Activated CD8-positive, alpha-beta memory T cell treated with anti-CD3 and anti-CD28 coated beads, Interleukin-2, amount 50 U/mL, for 24 hours (primary cell): Measurements from ENCODE around the gene PRR19.

Source experiments
- DNase-seq: peaks from one replicate; pipeline ENCODE4 v3.0.0-alpha.2; 2020; ENCODE audit errors: extremely low read depth

The PRR19 gene

GRCh38 chr19:42271045-42271419 lies 30.9 kb upstream of the PRR19 start:
- no peak for DNase-seq

DNA sequence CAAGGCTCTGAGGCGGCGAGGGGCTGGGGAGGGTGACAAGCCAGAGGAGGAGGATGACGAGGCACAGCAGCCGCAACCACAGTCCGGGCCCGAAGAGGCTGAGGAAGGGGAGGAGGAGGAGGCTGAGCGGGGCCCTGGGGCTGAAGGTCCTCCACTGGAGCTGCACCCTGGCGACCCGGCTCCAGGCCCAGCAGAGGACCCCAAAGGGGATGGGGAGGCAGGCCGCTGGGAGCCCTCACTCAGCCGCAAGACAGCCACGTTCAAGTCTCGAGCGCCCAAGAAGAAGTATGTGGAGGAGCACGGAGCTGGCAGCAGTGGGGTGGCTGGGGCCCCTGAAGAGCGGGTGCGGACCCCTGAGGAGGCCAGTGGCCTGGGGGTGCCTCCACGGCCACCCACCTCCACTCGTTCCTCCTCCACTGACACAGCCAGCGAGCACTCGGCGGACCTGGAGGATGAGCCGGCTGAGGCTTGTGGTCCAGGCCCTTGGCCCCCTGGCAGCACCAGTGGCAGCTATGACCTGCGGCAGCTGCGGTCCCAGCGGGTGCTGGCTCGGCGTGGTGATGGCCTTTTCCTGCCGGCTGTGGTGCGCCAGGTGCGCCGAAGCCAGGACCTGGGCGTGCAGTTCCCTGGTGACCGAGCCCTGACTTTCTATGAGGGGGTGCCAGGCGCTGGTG lies 29.9 kb upstream of the PRR19 start:
- no peak for DNase-seq

- DNase-seq: no peak
Measured at GRCh38 chr19:42272535-42272897, 29.4 kb upstream of the PRR19 start.

DNA sequence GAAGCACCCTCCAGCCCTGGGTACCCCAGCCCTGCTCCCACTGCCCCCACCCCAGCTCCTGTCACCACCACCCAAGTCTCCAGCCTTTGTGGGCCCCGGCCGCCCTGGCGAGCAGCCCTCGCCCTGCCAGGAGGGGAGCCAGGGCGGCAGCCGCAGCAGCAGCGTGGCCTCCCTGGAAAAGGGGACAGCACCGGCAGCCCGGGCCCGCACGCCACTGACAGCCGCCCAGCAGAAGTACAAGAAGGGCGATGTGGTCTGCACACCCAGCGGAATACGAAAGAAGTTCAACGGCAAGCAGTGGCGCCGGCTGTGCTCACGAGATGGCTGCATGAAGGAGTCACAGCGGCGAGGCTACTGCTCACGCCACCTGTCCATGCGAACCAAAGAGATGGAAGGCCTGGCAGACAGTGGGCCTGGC lies 28.9 kb upstream of the PRR19 start:
- DNase-seq: no peak

- no peak for DNase-seq
Measured at GRCh38 chr19:42273407-42274064, 28.4 kb upstream of the PRR19 start.

DNA sequence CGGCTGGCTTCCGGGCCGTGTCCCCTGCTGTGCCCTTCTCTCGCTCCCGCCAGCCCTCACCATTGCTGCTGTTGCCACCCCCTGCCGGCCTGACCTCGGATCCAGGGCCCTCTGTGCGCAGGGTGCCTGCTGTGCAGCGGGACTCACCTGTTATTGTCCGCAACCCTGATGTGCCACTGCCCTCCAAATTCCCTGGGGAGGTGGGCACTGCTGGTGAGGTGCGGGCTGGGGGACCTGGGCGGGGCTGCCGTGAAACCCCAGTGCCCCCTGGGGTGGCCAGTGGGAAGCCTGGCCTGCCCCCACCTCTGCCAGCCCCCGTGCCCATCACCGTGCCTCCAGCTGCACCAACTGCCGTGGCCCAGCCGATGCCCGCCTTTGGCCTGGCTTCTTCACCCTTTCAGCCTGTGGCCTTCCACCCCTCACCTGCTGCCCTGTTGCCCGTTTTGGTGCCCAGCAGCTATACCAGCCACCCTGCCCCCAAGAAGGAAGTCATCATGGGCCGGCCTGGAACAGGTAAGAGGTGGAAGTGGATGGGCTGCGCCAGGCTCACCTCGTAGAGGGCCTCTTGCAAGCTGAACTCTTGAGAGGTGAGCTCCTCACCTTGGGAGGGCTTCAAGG lies 27.8 kb upstream of the PRR19 start:
- DNase-seq: no peak

- no peak for DNase-seq
Measured at GRCh38 chr19:42275103-42275502, 26.8 kb upstream of the PRR19 start.

DNA sequence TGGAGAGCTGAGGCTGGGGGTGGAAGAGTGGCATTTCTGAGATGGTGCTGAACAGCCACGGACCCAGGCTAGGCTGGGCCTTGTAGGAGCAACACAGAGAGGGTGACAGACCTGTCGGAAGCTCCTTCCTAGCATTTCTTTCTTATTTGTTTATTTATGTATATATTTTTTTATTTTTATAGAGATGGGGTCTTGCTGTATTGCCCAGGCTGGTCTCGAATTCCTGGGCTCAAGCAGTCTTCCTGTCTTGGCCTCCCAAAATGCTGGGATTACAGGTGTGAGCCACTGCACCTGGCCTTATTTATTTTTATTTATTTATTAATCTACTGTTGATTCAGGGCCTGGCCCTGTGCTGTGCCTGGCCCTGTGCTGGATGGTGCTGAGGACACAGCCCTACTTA lies 26.4 kb upstream of the PRR19 start:
- no peak for DNase-seq

GRCh38 chr19:42276284-42276683 lies 25.6 kb upstream of the PRR19 start:
- DNase-seq: no peak

- DNase-seq: no peak
Measured at GRCh38 chr19:42276821-42277220, 25.1 kb upstream of the PRR19 start.

DNA sequence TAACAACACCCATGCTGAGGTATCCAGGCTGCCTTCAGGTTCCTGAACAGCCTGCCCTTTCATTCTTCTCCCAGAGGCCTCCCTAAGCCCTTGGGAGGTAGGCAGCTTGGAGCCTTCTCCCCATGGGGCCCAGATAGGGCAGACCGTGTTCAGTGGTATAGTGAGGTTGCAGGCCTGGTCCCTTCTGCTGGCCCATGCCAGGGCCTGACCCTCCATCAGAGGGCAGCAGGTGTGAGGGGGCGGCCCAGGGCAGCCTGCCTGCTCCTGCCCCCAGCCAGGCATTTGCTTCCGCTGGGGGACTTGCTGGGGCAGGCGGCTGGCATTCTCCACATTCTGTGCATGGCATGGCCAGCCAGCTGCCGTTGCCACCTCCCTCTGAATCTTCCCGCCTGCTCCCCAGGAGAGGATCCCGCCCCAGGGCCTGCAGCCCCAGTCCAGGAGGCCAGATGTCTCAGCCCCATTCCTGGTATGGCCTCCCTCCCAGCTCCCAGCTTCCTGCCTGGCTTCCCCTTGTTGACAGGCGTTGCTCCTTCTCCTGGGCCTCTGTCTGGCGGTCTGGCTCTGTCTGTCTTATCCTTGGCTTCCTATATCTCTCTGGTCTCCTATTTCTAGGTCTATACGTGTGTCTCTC lies 24.0 kb upstream of the PRR19 start:
- no peak for DNase-seq

DNA sequence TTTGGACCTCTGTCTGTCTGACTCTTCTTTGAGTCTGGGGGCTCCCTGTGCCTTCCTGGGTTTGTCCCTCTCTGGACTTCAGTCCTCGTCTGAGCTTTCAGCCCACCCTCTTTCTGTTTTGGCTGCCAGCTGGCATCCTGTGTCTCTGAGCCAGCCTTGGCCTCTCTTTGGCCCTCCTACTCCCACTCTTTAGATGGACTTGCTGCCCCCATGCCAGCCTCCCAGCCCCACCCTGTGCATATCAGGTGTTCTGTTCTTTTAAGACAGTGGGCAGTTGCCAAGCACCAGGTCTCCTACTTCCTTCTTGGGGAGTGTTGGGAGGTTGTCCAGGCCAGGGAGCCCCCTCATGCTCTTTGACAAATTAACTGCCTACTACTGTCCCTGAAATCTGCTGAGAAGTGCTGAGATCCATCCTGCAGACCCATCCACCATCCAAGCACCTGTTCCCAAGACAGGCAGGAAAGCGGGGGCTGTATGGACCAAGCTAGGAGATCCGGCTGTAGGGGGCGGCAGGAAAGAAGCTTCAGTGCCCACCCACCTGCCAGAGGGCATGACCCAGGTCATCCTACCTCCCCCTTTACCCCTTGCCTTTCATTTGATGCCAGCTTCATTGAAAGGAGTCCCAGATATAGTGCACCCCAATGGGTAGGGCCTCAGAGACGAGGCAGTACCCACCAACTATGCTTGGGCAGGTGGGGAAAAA lies 23.3 kb upstream of the PRR19 start:
- DNase-seq: no peak

- DNase-seq: no peak
Measured at GRCh38 chr19:42279155-42279901, 22.6 kb upstream of the PRR19 start.

DNA sequence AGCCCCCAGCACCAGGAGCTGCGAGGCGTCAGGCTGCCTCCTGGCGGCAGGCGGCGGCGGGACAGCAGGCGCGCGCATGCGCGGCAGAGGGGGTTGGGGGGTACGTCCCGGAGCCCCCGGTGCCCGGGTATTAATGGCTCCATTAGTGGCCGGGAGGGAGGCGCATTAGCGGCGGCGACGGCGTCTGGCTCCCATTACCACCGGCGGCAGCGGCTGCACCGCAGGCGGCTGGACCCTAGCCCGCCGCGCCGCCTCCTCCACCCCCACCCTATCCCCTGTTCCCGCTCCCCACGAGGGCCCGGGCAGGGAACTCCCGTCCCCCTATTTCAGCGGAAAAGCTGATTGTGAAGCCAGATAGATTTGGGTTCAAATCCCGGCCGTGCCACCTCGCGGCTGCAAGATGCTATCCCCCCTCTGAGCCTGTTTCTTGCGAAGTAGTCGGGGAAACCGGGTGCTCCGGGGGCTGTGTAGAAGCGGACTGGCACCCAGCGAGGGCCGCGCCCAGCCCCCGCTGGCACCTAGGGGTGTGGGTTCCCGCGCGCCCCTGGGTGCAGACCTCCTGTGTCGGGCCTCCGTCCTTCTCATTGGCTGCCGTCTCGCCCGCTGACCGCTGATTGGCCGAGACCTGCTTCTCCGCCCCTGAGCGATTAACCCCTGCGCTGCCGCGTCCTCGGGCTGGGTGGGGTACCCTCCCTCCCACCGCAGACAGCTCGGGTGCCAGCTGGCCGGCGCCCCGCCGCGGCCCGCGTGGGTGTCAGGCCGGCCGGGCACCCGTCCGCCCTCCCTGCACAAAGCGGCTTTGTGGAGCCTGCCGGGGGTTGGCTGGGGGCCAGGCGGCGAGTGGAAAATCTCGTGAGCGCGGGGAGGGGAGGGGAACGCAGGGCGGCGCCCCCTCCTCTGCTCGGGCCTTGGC lies 21.8 kb upstream of the PRR19 start:
- no peak for DNase-seq

DNA sequence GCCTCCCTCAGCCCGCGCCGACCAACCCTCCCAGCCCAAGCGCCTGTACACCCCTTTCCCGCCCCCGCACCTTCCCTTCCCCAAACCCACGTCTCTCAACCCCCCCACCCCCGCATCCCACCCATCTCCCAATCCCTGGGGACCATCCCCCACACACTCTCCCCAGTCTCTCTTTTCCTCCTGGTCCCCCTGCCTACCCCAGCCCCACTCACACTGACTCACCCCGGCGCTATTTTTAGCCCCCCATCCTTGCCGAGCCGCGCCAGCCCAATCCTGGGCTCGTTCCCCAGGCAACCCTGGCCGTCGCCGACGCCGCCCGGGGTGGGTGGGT lies 21.2 kb upstream of the PRR19 start:
- DNase-seq: no peak

- no peak for DNase-seq
Measured at GRCh38 chr19:42281146-42281826, 20.6 kb upstream of the PRR19 start.

DNA sequence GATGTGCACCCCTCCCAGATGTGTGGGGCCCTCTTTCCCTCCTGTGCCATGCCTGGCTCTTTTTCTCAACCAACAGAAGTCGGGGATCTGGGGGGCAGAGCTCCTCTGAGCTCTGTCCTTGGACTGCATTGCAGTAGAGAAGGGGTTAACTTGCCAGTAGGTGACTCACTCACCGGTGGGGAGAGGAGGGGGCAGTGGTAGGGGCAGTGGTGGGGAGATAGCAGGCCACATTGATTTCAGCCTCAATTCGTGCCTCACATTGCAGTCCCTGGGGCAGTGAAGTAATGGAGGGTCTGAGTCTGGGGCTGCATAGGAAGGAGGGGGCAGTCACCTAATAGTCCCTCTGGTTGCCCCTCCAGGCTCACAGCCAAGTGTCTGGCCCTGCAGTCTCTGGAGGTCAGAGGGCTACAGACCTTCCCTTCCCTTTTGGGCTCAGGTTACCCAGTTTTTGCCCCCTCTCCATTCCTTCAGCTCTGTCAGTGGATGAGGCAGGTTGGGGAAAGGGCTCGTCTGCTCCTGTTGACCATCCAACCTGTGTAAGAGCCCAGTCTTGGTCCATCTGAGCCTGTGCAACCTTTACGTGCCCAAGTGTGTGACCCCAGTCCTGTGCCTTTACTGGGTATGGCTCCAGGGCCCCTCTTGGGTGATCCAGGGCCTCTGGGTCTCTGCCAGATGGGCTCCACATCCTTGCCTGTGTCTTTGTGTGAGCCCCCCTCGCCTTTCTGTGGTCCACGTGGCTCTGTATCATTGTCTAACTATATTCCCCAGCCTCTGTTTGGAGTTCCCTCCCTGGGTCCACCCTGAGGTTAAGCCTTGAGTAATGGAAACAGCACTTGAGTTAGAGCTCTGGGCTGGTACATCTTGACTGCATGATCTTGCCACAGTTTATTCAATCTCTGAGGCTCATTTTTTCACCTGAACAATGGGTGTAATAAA lies 19.8 kb upstream of the PRR19 start:
- no peak for DNase-seq

DNA sequence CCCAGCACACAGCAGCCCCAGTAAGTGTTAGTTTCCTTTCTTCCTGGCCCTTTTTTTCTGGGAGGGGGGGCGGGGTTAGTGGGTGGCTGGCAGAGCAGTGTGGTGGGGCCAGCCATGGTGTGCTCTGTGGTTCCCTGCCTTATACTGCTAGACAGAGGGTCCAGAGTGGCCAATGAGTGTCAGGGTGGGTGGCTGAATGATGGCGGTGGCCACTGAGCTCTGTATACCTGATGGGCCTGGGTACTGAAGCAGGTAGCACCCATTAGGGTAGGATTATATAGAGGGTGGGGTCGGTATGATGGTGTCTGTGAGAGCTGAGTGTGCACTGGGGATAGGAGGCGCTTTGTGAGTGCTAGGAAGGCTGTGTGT lies 19.1 kb upstream of the PRR19 start:
- DNase-seq: no peak
